ENCODE measurements around the gene PPP1R14B.

DNA sequence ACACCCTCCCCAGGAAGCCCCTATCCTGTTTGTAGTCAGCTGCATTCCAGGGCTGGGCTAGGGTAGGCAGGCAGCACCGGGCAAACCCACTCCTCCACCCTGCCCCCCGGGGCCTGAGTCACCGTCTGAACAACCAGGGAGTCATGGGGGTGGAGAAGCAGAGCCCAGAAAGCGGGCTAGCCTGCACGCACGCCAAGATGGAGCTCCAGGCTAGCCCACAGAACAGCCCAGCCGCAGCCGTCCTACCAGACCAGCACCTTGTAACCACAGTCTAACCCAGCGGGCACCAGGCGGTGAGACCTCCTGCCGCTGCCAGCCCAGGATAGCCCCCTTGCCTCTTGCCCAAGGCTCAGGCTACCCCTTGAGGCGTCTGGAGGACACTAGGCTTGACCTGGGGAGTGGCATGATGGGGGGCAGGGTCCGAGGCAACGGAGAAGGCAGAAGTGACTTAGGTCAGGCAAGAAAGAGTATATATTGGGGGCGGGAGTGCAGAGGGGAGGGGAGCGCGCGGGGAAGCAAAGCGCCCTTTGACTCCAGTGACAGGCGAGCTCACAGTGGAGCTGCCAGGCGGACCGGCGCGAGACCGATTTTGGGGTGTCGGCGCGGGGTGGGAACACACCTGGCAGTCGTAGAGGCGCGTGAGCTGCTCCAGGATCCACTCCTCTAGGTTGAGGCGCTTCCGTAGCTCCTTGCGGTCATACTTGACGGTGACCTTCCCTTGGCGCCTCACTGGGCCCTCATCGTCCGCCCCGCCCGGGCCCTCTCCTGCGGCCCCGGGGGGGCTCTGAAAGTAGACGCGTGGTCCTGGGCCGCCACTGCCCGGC is 734 bp downstream of the PPP1R14B start:
- TF ChIP-seq, protein P1, sequence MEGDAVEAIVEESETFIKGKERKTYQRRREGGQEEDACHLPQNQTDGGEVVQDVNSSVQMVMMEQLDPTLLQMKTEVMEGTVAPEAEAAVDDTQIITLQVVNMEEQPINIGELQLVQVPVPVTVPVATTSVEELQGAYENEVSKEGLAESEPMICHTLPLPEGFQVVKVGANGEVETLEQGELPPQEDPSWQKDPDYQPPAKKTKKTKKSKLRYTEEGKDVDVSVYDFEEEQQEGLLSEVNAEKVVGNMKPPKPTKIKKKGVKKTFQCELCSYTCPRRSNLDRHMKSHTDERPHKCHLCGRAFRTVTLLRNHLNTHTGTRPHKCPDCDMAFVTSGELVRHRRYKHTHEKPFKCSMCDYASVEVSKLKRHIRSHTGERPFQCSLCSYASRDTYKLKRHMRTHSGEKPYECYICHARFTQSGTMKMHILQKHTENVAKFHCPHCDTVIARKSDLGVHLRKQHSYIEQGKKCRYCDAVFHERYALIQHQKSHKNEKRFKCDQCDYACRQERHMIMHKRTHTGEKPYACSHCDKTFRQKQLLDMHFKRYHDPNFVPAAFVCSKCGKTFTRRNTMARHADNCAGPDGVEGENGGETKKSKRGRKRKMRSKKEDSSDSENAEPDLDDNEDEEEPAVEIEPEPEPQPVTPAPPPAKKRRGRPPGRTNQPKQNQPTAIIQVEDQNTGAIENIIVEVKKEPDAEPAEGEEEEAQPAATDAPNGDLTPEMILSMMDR (IDR thresholded peaks at IDR 0.05), result peak in 1 of 7 experiments; percentile 17
- TF ChIP-seq POLR2A (IDR thresholded peaks at IDR 0.05), result peak; percentile 68 to 75 (median 74)
